CD4-positive, CD25-positive, alpha-beta regulatory T cell (primary cell): Measurements from ENCODE around the gene LRRTM4. TPM values are rescaled to one million over a fixed set of nuclear protein-coding genes. Genes with fewer than 3 reads are reported as not detected.
A peak's percentile ranks its signal among the peaks of the same experiment; 100 is the strongest.

ENCODE experiments used
- ATAC-seq, 2 donors: fragments of 150-1000 bp; cut with Tn5 transposase; one replicate each; pipeline ENCODE4 v1.10.0; 2021; ENCODE audit warnings: low read depth in 2 of 2, moderate number of reproducible peaks in 2 of 2, moderate library complexity in 1 of 2
- DNase-seq, 3 donors: peaks; one replicate each; pipeline versions ENCODE4 v3.0.0 to v3.0.0-alpha.2; 2012 to 2022; ENCODE audit warnings: mixed read lengths in 1 of 3
- H3K27ac ChIP-seq: one replicate; pipeline ENCODE4 v1.7.0; 2013; ENCODE audit warnings: mild to moderate bottlenecking, low read length; ENCODE audit not compliant: insufficient read depth, poor library complexity, severe bottlenecking
- H3K27me3 ChIP-seq: one replicate; pipeline ENCODE4 v1.7.0; 2013; ENCODE audit warnings: low read length; ENCODE audit not compliant: control insufficient read depth, insufficient read depth
- H3K36me3 ChIP-seq: one replicate; pipeline ENCODE4 v1.7.0; 2013; ENCODE audit warnings: mild to moderate bottlenecking, low read length, moderate library complexity; ENCODE audit not compliant: control insufficient read depth, insufficient read depth
- H3K4me1 ChIP-seq: 2 replicates; pipeline ENCODE4 v1.7.0; 2013; ENCODE audit warnings: mild to moderate bottlenecking, low read length; ENCODE audit not compliant: insufficient read depth, control insufficient read depth, poor library complexity, severe bottlenecking
- H3K4me3 ChIP-seq: one replicate; pipeline ENCODE4 v1.7.0; 2013; ENCODE audit warnings: low read depth, mild to moderate bottlenecking, low read length, moderate library complexity
- H3K9me3 ChIP-seq, 2 experiments: 1 replicate in 1 of 2; 2 replicates in 1 of 2; pipeline ENCODE4 v1.7.0; 2013; ENCODE audit warnings: low read length in 2 of 2, mild to moderate bottlenecking in 1 of 2, moderate library complexity in 1 of 2; ENCODE audit not compliant: control insufficient read depth in 2 of 2
- H3K27ac Mint-ChIP-seq, 3 donors: one replicate each; pipeline ENCODE4 v1.8.0; 2020 to 2022; ENCODE audit warnings: mild to moderate bottlenecking in 3 of 3, mixed read lengths in 3 of 3, moderate library complexity in 2 of 3
- H3K27me3 Mint-ChIP-seq: one replicate; pipeline ENCODE4 v1.8.0; 2022; ENCODE audit warnings: mild to moderate bottlenecking, mixed read lengths
- H3K36me3 Mint-ChIP-seq: one replicate; pipeline ENCODE4 v1.8.0; 2020; ENCODE audit warnings: mixed read lengths
- H3K4me1 Mint-ChIP-seq, 4 donors: one replicate each; pipeline ENCODE4 v1.8.0; 2020 to 2022; ENCODE audit warnings: mixed read lengths in 4 of 4, mild to moderate bottlenecking in 1 of 4
- H3K4me3 Mint-ChIP-seq, 4 donors: one replicate each; pipeline ENCODE4 v1.8.0; 2020 to 2022; ENCODE audit warnings: mild to moderate bottlenecking in 4 of 4, mixed read lengths in 4 of 4, moderate library complexity in 3 of 4
- H3K9me3 Mint-ChIP-seq, 7 donors: one replicate each; pipeline ENCODE4 v1.8.0; 2020 to 2022; ENCODE audit warnings: mixed read lengths in 7 of 7, mild to moderate bottlenecking in 3 of 7, moderate library complexity in 2 of 7
- polyA plus RNA-seq, 4 donors: library from polyadenylated mRNA; unstranded; fragments of 300-500 nt; fragmentation: Illumina TruSeq; gene quantifications; one replicate each; pipeline ENCODE4 v1.2.3, GENCODE V29; 2021
- total RNA-seq: library from RNA; stranded (reverse); gene quantifications from one replicate; pipeline ENCODE4 v1.2.3, GENCODE V29; 2022

LRRTM4 gene
- total and polyA plus RNA-seq, 5 donors from 2014 or later, result not detected

- Histone ChIP-seq H3K27me3 (no peaks in the 10 kb centered on the region), H3K9me3 (peaks cover 5 to 8% of the 10 kb centered on the region in 2 experiments), H3K4me1 (no peaks in the 10 kb centered on the region), H3K36me3 (no peaks in the 10 kb centered on the region), H3K4me3 (no peak overlapping the region), H3K27ac (no peak overlapping the region)
- H3K9me3 Mint-ChIP-seq, result peaks cover 2 to 23% (median 12%) of the 10 kb centered on the region in 7 donors
- H3K36me3 Mint-ChIP-seq, result no peaks in the 10 kb centered on the region
- no peak overlapping the region for H3K27ac Mint-ChIP-seq
- no peaks in the 10 kb centered on the region for H3K4me1 Mint-ChIP-seq
- peak in 1 of 3 donors; percentile 1 for DNase-seq
- no peak overlapping the region for H3K4me3 Mint-ChIP-seq
- no peaks in the 10 kb centered on the region for H3K27me3 Mint-ChIP-seq
- no peak for ATAC-seq
Measured at GRCh38 chr2:76953733-76954347, 568.3 kb downstream of the LRRTM4 start.

- Histone ChIP-seq H3K27me3 (no peaks in the 10 kb centered on the region), H3K36me3 (no peaks in the 10 kb centered on the region), H3K4me1 (no peaks in the 10 kb centered on the region), H3K27ac (no peak overlapping the region), H3K4me3 (no peak overlapping the region), H3K9me3 (no peaks in the 10 kb centered on the region)
- DNase-seq (no peak), ATAC-seq (no peak)
- Mint-ChIP-seq H3K4me3 (no peak overlapping the region), H3K4me1 (no peaks in the 10 kb centered on the region), H3K27me3 (no peaks in the 10 kb centered on the region), H3K27ac (no peak overlapping the region), H3K9me3 (peaks cover 2 to 27% (median 11%) of the 10 kb centered on the region in 7 donors), H3K36me3 (no peaks in the 10 kb centered on the region)
Measured at GRCh38 chr2:76946631-76947145, 575.5 kb downstream of the LRRTM4 start.

GRCh38 chr2:76940559-76940958 lies 581.6 kb downstream of the LRRTM4 start:
- no peak overlapping the region for H3K27ac Mint-ChIP-seq
- Histone ChIP-seq H3K27ac (no peak overlapping the region), H3K27me3 (no peaks in the 10 kb centered on the region), H3K4me3 (no peak overlapping the region), H3K9me3 (no peaks in the 10 kb centered on the region), H3K36me3 (no peaks in the 10 kb centered on the region), H3K4me1 (no peaks in the 10 kb centered on the region)
- no peaks in the 10 kb centered on the region for H3K36me3 Mint-ChIP-seq
- DNase-seq (no peak), ATAC-seq (no peak)
- H3K27me3 Mint-ChIP-seq, result no peaks in the 10 kb centered on the region
- H3K4me3 Mint-ChIP-seq, result no peak overlapping the region
- peaks cover 2 to 20% (median 10%) of the 10 kb centered on the region in 7 donors for H3K9me3 Mint-ChIP-seq
- no peaks in the 10 kb centered on the region for H3K4me1 Mint-ChIP-seq

DNA sequence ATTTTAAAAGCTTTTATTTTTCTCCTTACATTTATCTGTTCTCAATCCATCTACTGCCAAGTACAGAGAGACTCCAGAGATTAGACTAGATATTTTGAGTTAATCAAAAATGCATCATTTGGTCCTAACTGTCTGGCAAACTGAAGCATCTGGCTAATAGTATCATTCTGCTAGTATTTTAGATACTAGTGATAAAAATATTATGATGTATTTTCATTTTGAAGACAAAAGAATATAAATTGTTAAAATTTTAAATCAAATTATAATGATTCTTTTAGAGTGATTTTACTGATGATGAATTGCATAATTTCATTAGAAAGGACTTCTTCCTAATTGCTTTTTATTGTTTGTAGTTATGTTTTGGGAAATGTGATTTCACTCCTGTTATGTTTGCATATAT lies 584.0 kb downstream of the LRRTM4 start:
- Mint-ChIP-seq H3K4me1 (no peaks in the 10 kb centered on the region), H3K27ac (no peak overlapping the region), H3K27me3 (no peaks in the 10 kb centered on the region), H3K9me3 (peaks cover 2 to 8% (median 4%) of the 10 kb centered on the region in 7 donors), H3K36me3 (no peaks in the 10 kb centered on the region), H3K4me3 (no peak overlapping the region)
- H3K9me3 ChIP-seq, result no peaks in the 10 kb centered on the region
- ATAC-seq (no peak), DNase-seq (no peak)
- H3K4me3 ChIP-seq, result no peak overlapping the region
- H3K4me1 ChIP-seq, result no peaks in the 10 kb centered on the region
- no peak overlapping the region for H3K27ac ChIP-seq
- H3K27me3 ChIP-seq, result no peaks in the 10 kb centered on the region
- H3K36me3 ChIP-seq, result no peaks in the 10 kb centered on the region

- ATAC-seq, result no peak
Measured at GRCh38 chr2:76932550-76932949, 589.6 kb downstream of the LRRTM4 start.

DNA sequence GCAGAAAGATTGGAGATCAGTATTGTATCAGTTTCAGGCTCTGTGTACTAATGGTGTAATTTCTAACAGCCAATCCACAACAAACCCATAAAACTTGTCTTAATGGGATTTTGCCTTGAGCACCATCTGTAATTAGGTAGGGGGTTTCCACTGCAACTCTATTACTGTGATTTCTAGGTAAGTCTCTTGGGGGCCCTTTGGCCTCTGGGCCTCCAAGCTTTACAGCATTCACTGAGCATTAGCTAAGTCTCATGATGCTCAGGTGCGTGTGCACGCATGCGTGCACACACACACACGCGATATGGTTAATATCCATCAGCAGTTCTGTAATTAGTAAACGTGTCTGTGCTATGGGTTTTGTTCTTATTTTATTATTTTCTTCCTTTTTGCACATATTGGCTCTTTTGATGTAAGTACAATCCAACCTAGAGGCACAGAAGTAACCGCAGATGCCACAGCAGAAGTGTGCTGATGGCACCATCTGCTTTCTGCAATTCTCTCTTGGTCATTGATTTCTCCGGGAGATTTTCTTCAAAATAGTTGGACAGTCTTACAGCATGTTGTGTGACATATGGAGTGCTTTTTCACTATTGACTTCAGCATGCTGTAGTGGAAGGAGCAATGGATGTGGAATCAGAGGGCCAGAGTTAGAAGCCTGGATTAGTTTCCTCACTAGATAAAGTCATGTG lies 592.0 kb downstream of the LRRTM4 start:
- no peaks in the 10 kb centered on the region for H3K9me3 ChIP-seq

More at GRCh38 chr2:76932550-76932949, 589.6 kb downstream of the LRRTM4 start:
- H3K9me3 Mint-ChIP-seq, result peaks cover 0 to 13% (median 12%) of the 10 kb centered on the region in 7 donors
- H3K4me3 Mint-ChIP-seq, result no peak overlapping the region
- no peaks in the 10 kb centered on the region for H3K27me3 ChIP-seq
- no peak overlapping the region for H3K4me3 ChIP-seq
- H3K27me3 Mint-ChIP-seq, result no peaks in the 10 kb centered on the region
- no peaks in the 10 kb centered on the region for H3K36me3 Mint-ChIP-seq
- no peak for DNase-seq
- H3K4me1 ChIP-seq, result no peaks in the 10 kb centered on the region
- H3K27ac Mint-ChIP-seq, result no peak overlapping the region
- H3K27ac ChIP-seq, result no peak overlapping the region
- no peaks in the 10 kb centered on the region for H3K4me1 Mint-ChIP-seq
- no peaks in the 10 kb centered on the region for H3K36me3 ChIP-seq
- no peaks in the 10 kb centered on the region for H3K9me3 ChIP-seq

GRCh38 chr2:76928026-76928425 lies 594.1 kb downstream of the LRRTM4 start:
- Mint-ChIP-seq H3K4me3 (no peak overlapping the region), H3K9me3 (peaks cover 3 to 25% (median 6%) of the 10 kb centered on the region in 7 donors), H3K27me3 (no peaks in the 10 kb centered on the region), H3K36me3 (no peaks in the 10 kb centered on the region), H3K27ac (no peak overlapping the region), H3K4me1 (no peaks in the 10 kb centered on the region)
- no peak overlapping the region for H3K4me3 ChIP-seq
- no peak overlapping the region for H3K27ac ChIP-seq
- no peaks in the 10 kb centered on the region for H3K9me3 ChIP-seq
- no peaks in the 10 kb centered on the region for H3K36me3 ChIP-seq
- no peaks in the 10 kb centered on the region for H3K27me3 ChIP-seq
- DNase-seq (no peak), ATAC-seq (no peak)
- H3K4me1 ChIP-seq, result no peaks in the 10 kb centered on the region

More for the DNA sequence above, 592.0 kb downstream of the LRRTM4 start:
- DNase-seq (no peak), ATAC-seq (no peak)
- peaks cover 0 to 18% (median 5%) of the 10 kb centered on the region in 7 donors for H3K9me3 Mint-ChIP-seq
- Histone ChIP-seq H3K4me1 (no peaks in the 10 kb centered on the region), H3K27ac (no peak overlapping the region), H3K27me3 (no peaks in the 10 kb centered on the region), H3K36me3 (no peaks in the 10 kb centered on the region), H3K4me3 (no peak overlapping the region)
- no peaks in the 10 kb centered on the region for H3K36me3 Mint-ChIP-seq
- H3K4me1 Mint-ChIP-seq, result no peaks in the 10 kb centered on the region
- H3K4me3 Mint-ChIP-seq, result no peak overlapping the region
- H3K27me3 Mint-ChIP-seq, result no peaks in the 10 kb centered on the region
- no peak overlapping the region for H3K27ac Mint-ChIP-seq
